CD4-positive, alpha-beta T cell (primary cell): ENCODE data around the gene TSC22D3. TPM values are rescaled to one million over a fixed set of nuclear protein-coding genes. Genes with fewer than 3 reads are reported as not detected.

Experiments used
- ATAC-seq: fragments of 200-7000 bp; cut with Tn5 transposase; one replicate; pipeline ENCODE4 v1.10.0; 2022; ENCODE audit warnings: mild to moderate bottlenecking; ENCODE audit not compliant: poor library complexity
- CTCF ChIA-PET: fragments of 350-600 bp; sonication (Branson Sonifier 250); formaldehyde crosslinking; loops from one replicate; lab custom pipeline; 2021; ENCODE audit warnings: antibody characterized with exemption, inconsistent platforms; lab: Charles Lee
- POLR2A ChIA-PET: fragments of 350-600 bp; sonication (Branson Sonifier 250); formaldehyde crosslinking; loops from one replicate; lab custom pipeline; 2021; ENCODE audit warnings: antibody characterized with exemption, inconsistent platforms; lab: Charles Lee
- DNase-seq, 14 experiments: peaks; one replicate each; pipeline ENCODE4 v3.0.0-alpha.2; 2013 to 2020; ENCODE audit warnings: mixed read lengths in 2 of 14
- H3K27ac ChIP-seq, 2 donors: one replicate each; pipeline versions ENCODE4 v1.5.1 to v1.7.0; 2013; ENCODE audit warnings: low read length in 2 of 2, low read depth in 1 of 2, mild to moderate bottlenecking in 1 of 2
- H3K27me3 ChIP-seq, 2 experiments: 1 replicate in 1 of 2; 2 replicates in 1 of 2; pipeline versions ENCODE4 v1.6.1 to v1.7.0; 2013; ENCODE audit warnings: low read length in 2 of 2, control low read depth in 1 of 2, mild to moderate bottlenecking in 1 of 2, moderate library complexity in 1 of 2; ENCODE audit not compliant: insufficient read depth in 2 of 2, control insufficient read depth in 1 of 2
- H3K36me3 ChIP-seq: one replicate; pipeline ENCODE4 v1.6.1; 2013; ENCODE audit warnings: low read length, control low read depth; ENCODE audit not compliant: insufficient read depth
- H3K4me1 ChIP-seq: one replicate; pipeline ENCODE4 v1.6.1; 2013; ENCODE audit warnings: low read length, control low read depth; ENCODE audit not compliant: insufficient read depth
- H3K4me3 ChIP-seq: one replicate; pipeline ENCODE4 v1.5.1; 2013; ENCODE audit warnings: mild to moderate bottlenecking, low read length, moderate library complexity
- H3K9me3 ChIP-seq, 2 experiments: 1 replicate in 1 of 2; 2 replicates in 1 of 2; pipeline versions ENCODE4 v1.6.1 to v1.7.0; 2013; ENCODE audit warnings: low read length in 2 of 2, mild to moderate bottlenecking in 2 of 2, control low read depth in 1 of 2, moderate library complexity in 1 of 2; ENCODE audit not compliant: control insufficient read depth in 1 of 2, insufficient read depth in 1 of 2
- H3K27ac Mint-ChIP-seq: one replicate; pipeline ENCODE4 v1.8.0; 2020; ENCODE audit warnings: mixed read lengths
- H3K27me3 Mint-ChIP-seq: one replicate; pipeline ENCODE4 v1.8.0; 2021; ENCODE audit warnings: mixed read lengths
- H3K36me3 Mint-ChIP-seq: one replicate; pipeline ENCODE4 v1.8.0; 2021; ENCODE audit warnings: low read depth, mixed read lengths
- H3K4me1 Mint-ChIP-seq: one replicate; pipeline ENCODE4 v1.8.0; 2021; ENCODE audit warnings: low read depth, mixed read lengths
- H3K4me3 Mint-ChIP-seq: one replicate; pipeline ENCODE4 v1.8.0; 2020; ENCODE audit warnings: mild to moderate bottlenecking, mixed read lengths
- H3K9me3 Mint-ChIP-seq: one replicate; pipeline ENCODE4 v1.8.0; 2020; ENCODE audit warnings: mixed read lengths
- intact Hi-C, 2 experiments: fragments of 100-400 bp; cut with DNase I in 1 of 2; cut with micrococcal nuclease in 1 of 2; formaldehyde crosslinking; loops; one replicate each; pipeline versions ENCODE4 v1.15.1 to v1.9.0; 2023 to 2025; cut with DNase I, micrococcal nuclease
- total RNA-seq, 174 experiments: library from RNA in 2 of 174; stranded (reverse) in 2 of 174; gene quantifications; one replicate each; pipeline ENCODE4 v1.2.3 and lab custom pipeline; 2021 to 2026
- TF ChIP-seq, protein P1 (sequence below): fragments of 200-600 bp; IDR thresholded peaks from one replicate; pipeline ENCODE4 v1.8.0; 2022; ENCODE audit warnings: antibody characterized with exemption, mild to moderate bottlenecking

TSC22D3 gene
- total RNA-seq, 2 experiments from 2014 or later: 3,132 to 3,144 TPM

- TF ChIP-seq, protein P1, sequence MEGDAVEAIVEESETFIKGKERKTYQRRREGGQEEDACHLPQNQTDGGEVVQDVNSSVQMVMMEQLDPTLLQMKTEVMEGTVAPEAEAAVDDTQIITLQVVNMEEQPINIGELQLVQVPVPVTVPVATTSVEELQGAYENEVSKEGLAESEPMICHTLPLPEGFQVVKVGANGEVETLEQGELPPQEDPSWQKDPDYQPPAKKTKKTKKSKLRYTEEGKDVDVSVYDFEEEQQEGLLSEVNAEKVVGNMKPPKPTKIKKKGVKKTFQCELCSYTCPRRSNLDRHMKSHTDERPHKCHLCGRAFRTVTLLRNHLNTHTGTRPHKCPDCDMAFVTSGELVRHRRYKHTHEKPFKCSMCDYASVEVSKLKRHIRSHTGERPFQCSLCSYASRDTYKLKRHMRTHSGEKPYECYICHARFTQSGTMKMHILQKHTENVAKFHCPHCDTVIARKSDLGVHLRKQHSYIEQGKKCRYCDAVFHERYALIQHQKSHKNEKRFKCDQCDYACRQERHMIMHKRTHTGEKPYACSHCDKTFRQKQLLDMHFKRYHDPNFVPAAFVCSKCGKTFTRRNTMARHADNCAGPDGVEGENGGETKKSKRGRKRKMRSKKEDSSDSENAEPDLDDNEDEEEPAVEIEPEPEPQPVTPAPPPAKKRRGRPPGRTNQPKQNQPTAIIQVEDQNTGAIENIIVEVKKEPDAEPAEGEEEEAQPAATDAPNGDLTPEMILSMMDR: no peak
- POLR2A ChIA-PET: interaction anchor here (0.9 to 14.7 kb wide), 13 partner anchors 11 to 374 kb away, joined by 3 to 754 read pairs (median 12); partner anchors contain the start of genes ATG4A, NCBP2L, PRPS1 and PSMD10
- Mint-ChIP-seq H3K36me3 (peaks cover 55% of the 10 kb centered on the region), H3K27me3 (peaks cover 4% of the 10 kb centered on the region), H3K9me3 (no peaks in the 10 kb centered on the region), H3K4me3 (peak overlapping the region; percentile 97), H3K4me1 (peaks cover 50% of the 10 kb centered on the region), H3K27ac (peak overlapping the region; percentile 99)
- H3K9me3 ChIP-seq: no peaks in the 10 kb centered on the region
- peak; percentile 54 for ATAC-seq
- intact Hi-C loops: loop anchor here (1.0 to 5.0 kb wide), 5 partner anchors 25 to 89 kb away; partner anchors contain the start of genes NCBP2L (in 1 of the 2) and PRPS1 (in 1 of the 2)
- H3K4me1 ChIP-seq: peaks cover 52% of the 10 kb centered on the region
- H3K27me3 ChIP-seq: no peaks in the 10 kb centered on the region
- H3K36me3 ChIP-seq: peaks cover 29% of the 10 kb centered on the region
- CTCF ChIA-PET: interaction anchor here (0.7 to 15.2 kb wide), 12 partner anchors 9 to 109 kb away, joined by 3 to 261 read pairs (median 4); partner anchors contain the start of genes NCBP2L, PRPS1 and TSC22D3
- H3K4me3 ChIP-seq: peak overlapping the region; percentile 98
- DNase-seq: peak; percentile 83 to 96 (median 87)
- peak overlapping the region; percentile 91 to 99 for H3K27ac ChIP-seq
Measured at GRCh38 chrX:107716816-107717700, 58.5 kb downstream of the TSC22D3 start.

DNA sequence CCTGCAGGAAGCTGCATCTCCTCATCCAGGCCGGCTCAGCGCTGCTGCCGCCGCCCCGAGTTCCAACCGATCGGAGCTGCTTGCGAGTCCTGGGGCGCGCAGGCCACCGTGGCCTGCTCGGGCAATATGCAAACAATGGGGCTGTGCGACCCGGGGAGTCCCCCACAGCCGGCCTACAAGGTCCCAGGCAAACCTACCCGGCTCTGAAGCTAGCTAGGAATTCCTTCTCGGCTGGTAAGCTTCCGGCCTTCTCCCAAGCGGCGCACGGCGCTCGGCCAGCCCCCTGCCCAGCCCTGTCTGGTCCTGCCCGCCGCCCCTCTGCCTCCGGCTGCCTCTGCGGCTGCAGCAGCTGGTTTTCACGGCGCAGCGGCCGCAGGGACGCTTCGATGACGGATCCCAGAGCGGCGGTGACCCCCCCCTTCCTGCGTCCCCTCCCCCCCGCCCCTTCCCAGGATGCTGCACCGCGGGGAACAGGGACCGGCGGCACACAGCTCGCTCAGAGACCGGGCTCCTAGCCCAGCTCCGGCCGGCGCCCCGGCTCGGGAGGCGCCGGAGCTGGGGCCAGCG, 59.4 kb downstream of the TSC22D3 start:
- H3K27me3 ChIP-seq: no peaks in the 10 kb centered on the region
- intact Hi-C loops: loop anchor here in 1 of 2 experiments (5.0 kb wide), 1 partner anchor 59 kb away; no protein-coding TSS in a partner anchor
- H3K4me1 ChIP-seq: peaks cover 61% of the 10 kb centered on the region
- peak overlapping the region; percentile 99 for H3K27ac Mint-ChIP-seq
- ATAC-seq (no peak), DNase-seq (peak in 8 of 14 experiments; percentile 6 to 58 (median 32))
- CTCF ChIA-PET: interaction anchor here (1.4 to 15.2 kb wide), 3 partner anchors 40 to 110 kb away, joined by 3 to 261 read pairs (median 31); partner anchors contain the start of genes NCBP2L and TSC22D3
- H3K27me3 Mint-ChIP-seq: peaks cover 4% of the 10 kb centered on the region
- peak overlapping the region; percentile 98 for H3K4me3 ChIP-seq
- peaks cover 55% of the 10 kb centered on the region for H3K36me3 Mint-ChIP-seq
- peaks cover 58% of the 10 kb centered on the region for H3K4me1 Mint-ChIP-seq
- H3K4me3 Mint-ChIP-seq: peak overlapping the region; percentile 97
- POLR2A ChIA-PET: interaction anchor here (1.6 to 14.7 kb wide), 10 partner anchors 10 to 375 kb away, joined by 6 to 754 read pairs (median 14); partner anchors contain the start of genes ATG4A, NCBP2L, PRPS1 and PSMD10
- H3K9me3 Mint-ChIP-seq: no peaks in the 10 kb centered on the region
- TF ChIP-seq, protein P1: no peak
- H3K27ac ChIP-seq: peak overlapping the region; percentile 91 to 99
- no peaks in the 10 kb centered on the region for H3K9me3 ChIP-seq
- H3K36me3 ChIP-seq: peaks cover 29% of the 10 kb centered on the region
